ENCODE results near the gene KDELR3.

KDELR3 gene

GRCh38 chr22:38467904-38468442, at the start of gene KDELR3:
KDELR3 (plus strand) TSS chr22:38468096; CDS start chr22:38468234, 138 bp downstream.
- peak in 1 of 2 donors; percentile 7 for DNase-seq (ENCODE audit: low read depth in 2 of 2, low spot score in 1 of 2)

- DNase-seq (ENCODE audit: low read depth in 2 of 2, low spot score in 1 of 2), result no peak
Observed at GRCh38 chr22:38418589-38418988, 49.3 kb upstream of the KDELR3 start.

DNA sequence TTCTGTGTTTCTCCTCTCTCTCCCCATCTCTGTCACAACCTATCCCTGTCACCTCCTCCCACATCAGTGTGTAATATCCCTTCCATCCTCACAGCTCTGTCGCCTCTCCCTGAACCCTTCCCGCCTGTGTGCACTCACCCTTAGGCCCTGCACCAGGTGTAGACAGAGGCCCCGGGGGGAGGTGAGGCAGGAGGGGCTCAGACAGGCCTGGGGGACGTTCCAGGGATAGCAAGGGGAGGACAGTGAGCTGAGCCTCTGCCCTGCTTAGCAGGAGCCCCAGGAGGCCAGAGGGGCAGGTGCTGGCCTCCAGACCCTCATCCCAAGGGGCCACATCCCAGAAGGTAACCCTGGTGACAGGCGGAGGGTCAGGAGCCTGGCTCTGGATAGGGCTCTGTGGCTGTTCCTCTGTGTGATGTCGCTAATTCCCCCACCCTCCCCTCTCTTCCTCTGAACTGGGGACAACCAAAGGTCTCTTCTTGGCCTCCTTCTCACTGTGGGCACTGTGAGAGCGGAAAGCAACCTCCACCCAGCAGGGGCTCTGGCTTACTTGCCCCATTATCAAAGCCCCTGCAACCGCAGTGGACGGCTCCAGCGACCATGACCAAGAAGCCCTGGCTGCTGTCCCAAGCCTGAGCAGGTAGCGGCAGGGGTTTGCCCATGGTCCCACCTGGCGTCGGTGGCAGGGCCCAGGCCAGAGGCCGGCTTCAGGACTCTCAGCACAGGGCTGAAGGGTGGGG, 48.6 kb upstream of the KDELR3 start:
- no peak for DNase-seq (ENCODE audit: low read depth in 2 of 2, low spot score in 1 of 2)

- DNase-seq (ENCODE audit: low read depth in 2 of 2, low spot score in 1 of 2), result no peak
Observed at GRCh38 chr22:38419858-38420160, 48.1 kb upstream of the KDELR3 start.

GRCh38 chr22:38420734-38421133, 47.2 kb upstream of the KDELR3 start:
- no peak for DNase-seq (ENCODE audit: low read depth in 2 of 2, low spot score in 1 of 2)

DNA sequence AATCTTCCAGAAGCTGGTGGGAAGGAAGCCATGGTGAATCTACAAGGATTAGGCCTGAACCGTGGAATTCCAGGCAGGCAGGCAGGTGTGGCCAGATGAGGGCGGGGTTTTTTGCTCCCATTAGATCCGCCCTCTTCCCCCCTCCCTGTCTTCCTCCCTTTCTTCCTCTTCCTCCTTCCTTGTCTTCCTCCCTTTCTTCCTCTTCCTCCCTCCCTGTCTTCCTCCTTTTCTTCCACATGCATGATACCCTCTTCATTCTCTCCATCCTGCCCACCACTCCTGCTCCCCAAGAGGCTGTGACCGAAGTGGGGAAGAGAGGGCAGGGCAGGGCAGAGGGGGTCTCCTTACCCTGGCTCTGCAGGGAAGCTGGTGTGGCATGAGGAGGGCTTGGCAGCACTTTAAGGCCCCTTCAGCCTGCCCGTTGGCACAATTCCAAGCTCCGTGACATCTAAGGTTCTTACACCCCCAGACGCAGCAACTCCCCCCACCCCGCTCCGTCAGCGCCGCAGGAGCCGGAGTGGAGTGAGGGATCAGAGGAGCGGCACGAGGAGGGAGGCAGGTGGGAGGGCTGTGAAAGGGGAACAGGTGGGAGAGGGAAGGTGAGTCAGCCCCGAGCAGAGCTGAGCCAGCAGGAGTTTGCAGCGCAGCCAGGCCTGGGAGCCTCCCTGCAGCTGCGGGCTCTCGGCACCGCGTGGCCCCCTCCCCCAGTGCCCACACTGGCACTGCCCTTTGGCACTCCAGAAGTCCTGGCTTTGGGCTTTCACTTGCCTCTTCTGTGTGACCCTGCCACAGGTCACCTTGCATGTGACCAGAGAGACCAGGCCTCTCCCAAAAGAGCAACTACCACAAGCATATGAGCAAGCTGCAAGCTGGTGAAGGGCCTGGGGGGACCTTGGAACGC, 45.0 kb upstream of the KDELR3 start:
- DNase-seq (ENCODE audit: low read depth in 2 of 2, low spot score in 1 of 2), result no peak

- DNase-seq (ENCODE audit: low read depth in 2 of 2, low spot score in 1 of 2), result no peak
Observed at GRCh38 chr22:38423512-38424503, 44.1 kb upstream of the KDELR3 start.

DNA sequence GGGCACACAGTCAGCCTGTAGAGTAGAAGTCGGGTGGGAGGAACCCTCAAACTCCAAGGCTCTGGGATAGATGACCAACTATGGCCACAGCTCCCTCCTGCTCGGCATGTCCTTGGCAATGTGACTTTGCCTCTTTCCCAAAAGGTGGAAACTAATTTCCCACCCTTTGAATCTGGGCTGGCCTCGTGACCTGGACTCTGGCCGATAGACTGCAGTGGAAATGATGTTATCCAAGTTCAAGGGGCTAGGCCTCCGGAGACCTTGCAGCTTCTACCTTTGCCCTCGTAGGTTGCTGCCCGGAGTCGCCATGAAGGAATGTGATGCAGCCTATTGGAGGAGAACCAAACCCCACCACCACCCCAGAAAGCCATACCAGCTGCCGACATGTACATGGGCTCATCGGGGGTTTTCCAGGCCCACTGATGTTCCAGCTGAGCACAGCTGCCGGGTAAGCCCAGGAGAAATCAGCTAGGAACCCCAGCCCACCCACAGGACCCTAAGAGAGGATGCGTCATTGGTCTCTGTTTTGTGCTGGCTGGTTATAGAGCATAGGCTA, 43.3 kb upstream of the KDELR3 start:
- DNase-seq (ENCODE audit: low read depth in 2 of 2, low spot score in 1 of 2), result no peak

DNA sequence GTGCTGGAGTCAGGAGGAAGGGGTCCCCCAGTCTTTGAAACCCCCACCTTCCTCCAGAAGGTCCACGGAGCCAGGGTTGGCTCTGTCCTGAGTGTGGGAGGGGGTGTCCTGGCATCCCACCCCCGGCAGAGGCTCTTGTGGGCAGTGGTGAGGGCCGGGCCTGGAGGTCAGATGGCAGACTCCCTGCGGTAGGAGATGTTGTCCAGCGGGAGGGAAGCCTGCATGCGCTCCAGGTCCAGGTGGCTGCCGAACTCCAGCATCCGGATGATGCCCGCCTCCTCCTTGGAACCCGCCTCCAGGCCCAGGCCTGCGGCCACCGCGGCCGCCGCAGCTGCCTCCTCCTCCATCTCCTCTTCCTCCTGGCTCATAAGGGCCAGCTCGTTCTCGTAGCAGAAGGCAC, 41.3 kb upstream of the KDELR3 start:
- DNase-seq (ENCODE audit: low read depth in 2 of 2, low spot score in 1 of 2), result no peak

DNA sequence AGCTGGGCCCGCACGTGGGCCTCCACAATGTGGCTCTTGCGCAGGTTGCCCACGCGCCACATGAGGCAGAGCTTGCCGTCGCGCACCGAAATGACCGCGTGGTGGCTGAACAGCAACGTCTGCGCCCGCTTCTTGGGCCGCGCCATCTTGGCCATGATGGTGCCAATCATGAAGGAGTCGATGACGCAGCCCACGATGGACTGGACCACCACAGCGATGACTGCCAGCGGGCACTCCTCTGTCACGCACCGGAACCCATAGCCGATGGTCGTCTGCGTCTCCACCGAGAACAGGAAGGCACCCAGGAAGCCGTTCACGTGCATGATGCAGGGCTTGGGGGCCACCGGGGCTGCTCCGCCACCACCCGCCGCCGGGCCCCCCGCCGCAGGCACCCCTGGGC, 40.4 kb upstream of the KDELR3 start:
- DNase-seq (ENCODE audit: low read depth in 2 of 2, low spot score in 1 of 2), result no peak

GRCh38 chr22:38427940-38428339, 40.0 kb upstream of the KDELR3 start:
- no peak for DNase-seq (ENCODE audit: low read depth in 2 of 2, low spot score in 1 of 2)

DNA sequence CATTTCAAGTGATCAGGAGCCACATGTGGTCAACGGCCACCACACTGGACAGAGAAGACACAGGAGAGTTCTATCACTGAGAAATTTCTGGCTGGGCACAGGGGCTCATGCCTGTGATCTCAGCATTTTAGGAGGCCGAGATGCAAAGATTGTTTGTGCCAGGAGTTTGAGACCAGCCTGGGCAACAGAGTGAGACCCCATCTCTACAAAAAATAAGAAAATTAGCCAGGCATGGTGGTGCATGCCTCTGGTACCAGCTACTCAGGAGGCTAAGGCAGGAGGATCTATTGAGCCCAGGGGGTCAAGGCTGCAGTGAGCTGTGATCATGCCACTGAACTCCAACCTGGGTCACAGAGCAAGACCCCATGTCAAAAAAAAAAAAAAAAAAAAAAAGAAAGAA, 39.2 kb upstream of the KDELR3 start:
- no peak for DNase-seq (ENCODE audit: low read depth in 2 of 2, low spot score in 1 of 2)

DNA sequence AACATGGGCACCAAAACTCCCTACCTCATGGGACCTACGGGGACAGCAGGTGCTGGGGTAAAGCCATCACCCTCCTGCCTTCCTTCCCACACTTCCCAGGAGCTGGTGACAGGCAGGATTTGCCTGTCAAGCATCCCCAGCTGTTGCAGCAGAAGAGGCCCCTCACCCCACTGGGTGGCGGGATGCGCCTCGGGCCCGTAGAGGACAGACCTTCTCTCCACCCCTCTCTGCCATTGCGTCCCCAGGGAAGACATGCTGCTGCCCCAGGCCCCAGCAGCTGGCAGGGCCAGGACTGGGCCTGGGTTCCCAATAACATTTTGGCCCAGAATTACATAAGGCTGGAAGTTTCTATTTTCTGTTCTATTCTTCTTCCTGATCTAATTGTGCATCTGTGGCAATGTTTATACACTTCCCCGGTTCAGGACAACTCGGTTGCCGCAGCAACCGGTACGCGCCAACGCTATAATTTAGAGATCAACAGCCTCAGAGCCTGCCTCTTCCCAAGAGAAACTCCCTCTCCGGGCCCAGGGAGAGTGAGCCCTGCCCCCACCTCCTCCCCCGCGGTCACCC, 38.3 kb upstream of the KDELR3 start:
- no peak for DNase-seq (ENCODE audit: low read depth in 2 of 2, low spot score in 1 of 2)

- no peak for DNase-seq (ENCODE audit: low read depth in 2 of 2, low spot score in 1 of 2)
Observed at GRCh38 chr22:38431266-38432010, 36.5 kb upstream of the KDELR3 start.

- no peak for DNase-seq (ENCODE audit: low read depth in 2 of 2, low spot score in 1 of 2)
Observed at GRCh38 chr22:38432264-38432663, 35.6 kb upstream of the KDELR3 start.

DNA sequence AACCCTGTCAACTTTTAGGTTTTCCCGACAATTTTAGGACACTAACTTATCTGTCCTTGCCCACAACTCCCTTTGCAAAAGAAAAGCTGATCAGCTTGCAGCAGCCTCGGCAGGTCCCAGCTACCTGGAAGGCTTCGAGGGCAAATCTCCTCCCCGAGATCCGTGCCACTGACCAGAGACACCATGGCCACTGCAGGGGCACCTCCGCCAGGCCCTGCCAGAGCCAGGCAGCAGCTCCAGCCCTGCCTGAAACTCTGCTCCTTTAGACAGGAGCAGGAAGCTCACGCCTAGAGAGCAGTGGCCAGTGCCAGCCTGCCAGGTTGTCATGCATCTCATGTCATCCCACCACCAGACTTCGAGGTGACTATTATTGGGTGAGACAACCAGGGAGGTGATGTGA, 34.0 kb upstream of the KDELR3 start:
- no peak for DNase-seq (ENCODE audit: low read depth in 2 of 2, low spot score in 1 of 2)

DNA sequence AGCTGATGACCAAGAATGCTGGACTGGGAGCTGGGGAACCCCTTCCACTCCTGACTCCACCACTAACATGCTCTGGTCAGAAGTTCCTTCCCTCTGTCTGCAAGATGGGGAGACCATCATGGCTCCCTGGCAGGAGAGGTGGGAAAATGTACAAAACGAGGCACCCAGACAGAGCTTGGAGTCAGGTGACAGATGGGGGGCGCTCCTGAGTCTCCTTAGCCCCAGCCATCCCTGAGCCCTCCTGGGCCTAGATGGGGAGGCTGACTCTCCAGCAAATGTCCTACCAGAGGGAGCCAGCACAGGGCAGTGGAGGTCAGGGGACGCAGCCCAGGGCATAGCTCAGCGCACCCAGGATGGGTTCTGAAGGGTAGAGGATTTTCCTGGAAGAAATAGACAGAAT, 32.9 kb upstream of the KDELR3 start:
- DNase-seq (ENCODE audit: low read depth in 2 of 2, low spot score in 1 of 2), result no peak

DNA sequence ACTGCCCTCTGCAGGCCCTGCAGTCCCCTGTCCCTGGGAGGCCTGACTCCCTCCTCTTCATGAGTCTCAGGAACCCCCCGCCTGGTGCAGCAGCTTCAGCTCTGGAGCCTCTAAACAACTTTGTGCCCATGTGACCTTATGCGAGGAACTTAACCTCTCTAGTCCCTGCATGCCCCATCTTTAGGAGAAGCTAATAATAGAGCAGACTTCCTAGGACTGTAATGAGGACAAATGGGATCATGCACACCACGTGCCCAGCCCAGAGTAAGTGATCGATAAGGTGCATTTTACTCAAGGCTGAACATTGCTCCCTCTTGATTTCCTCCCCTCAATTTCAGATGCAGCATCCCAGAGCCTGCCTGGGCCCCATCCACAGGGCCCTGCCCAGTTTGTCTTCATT, 31.9 kb upstream of the KDELR3 start:
- DNase-seq (ENCODE audit: low read depth in 2 of 2, low spot score in 1 of 2), result no peak

DNA sequence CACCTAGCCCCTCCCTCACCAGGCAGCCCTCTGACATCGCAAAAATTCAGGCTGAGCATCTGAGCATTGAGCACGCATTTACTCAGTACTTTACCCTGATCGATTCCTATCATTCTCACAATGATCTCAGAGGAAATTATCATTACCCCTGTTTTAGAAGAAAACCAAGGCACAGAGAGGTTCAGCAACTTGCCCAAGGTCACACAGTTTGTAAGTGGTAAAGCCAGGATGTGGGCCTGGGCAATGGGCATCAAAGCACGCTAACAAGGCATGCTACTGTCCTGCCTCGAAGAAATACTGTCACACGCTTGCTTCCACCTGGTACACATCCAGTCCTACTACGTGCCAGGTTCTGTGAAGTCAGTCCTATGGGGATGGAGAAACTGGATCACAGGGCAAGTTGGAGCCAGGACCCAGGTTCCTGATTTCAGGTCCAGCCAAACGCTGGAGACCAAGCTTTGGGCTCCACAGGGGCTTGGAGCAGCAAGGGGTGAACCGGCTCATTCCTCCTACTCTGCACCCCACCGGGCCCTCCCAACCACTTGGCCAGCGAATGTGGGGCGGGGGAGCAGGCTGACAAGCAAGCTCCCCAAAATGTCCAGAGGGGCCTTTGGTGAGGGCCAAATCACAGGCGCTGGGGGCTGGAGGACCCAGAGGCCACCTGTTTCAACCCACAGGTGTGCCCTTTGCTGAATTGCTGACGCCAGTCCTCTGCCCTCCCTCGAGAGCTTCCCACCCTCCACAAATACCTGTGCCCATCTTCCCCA, 31.1 kb upstream of the KDELR3 start:
- DNase-seq (ENCODE audit: low read depth in 2 of 2, low spot score in 1 of 2), result no peak
